ENCODE results near the gene SLC23A1.

GRCh38 chr5:139378941-139379361, 4.1 kb downstream of the SLC23A1 start:
- TF ChIP-seq POLR2A (IDR thresholded peaks at IDR 0.05; ENCODE audit: low read depth, low read length) (no peak), POLR2AphosphoS5 (IDR thresholded peaks at IDR 0.05; ENCODE audit: low read depth, low read length) (no peak), TAF1 (IDR thresholded peaks at IDR 0.05; ENCODE audit: low read depth, low read length) (no peak), SPI1 (IDR thresholded peaks at IDR 0.05; ENCODE audit: low read depth, low read length) (no peak), POU2F2 (IDR thresholded peaks at IDR 0.05; ENCODE audit: low read depth, low read length) (no peak), PAX5 (IDR thresholded peaks at IDR 0.05; ENCODE audit: insufficient read depth, low read length, severe bottlenecking) (no peak)

All from GM12891 (cell line).